Measurements from ENCODE around the gene HMOX1.
A peak's percentile ranks its signal among the peaks of the same experiment; 100 is the strongest.
"Not testable (repeated sequence)": the region's sequence is repeated elsewhere in the genome, so short reads cannot be mapped to it uniquely, and the experiment has no call there.

The HMOX1 gene

DNA sequence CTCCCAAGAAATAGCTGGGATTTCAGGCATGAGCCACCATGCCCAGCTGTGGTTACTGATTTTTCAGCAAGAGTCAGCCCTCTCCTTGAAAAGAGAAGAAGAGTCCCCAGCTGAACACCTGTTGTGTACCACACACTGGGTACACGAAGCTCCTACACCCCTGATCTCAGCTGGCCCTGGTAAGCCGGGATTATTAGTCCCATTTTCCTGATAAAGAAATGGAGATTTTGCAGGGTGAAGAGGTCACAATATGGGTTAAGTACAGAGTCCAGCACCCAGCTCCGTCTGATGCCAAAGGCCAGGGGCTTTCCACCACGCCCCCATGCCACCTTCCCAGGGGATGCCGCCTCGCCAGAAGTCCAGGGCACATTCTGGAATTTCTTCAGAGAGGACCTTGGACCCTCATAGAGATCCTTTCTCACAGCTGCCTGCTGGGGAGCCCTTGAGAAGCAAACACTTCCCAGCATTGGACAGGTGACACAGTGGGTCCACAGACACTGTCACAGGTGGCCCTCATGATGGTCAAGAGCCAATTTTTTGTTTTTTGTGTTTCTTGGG lies 19.8 kb upstream of the HMOX1 start:
- DNase-seq (ENCODE audit: low read depth): no peak
- TF ChIP-seq, protein P1, sequence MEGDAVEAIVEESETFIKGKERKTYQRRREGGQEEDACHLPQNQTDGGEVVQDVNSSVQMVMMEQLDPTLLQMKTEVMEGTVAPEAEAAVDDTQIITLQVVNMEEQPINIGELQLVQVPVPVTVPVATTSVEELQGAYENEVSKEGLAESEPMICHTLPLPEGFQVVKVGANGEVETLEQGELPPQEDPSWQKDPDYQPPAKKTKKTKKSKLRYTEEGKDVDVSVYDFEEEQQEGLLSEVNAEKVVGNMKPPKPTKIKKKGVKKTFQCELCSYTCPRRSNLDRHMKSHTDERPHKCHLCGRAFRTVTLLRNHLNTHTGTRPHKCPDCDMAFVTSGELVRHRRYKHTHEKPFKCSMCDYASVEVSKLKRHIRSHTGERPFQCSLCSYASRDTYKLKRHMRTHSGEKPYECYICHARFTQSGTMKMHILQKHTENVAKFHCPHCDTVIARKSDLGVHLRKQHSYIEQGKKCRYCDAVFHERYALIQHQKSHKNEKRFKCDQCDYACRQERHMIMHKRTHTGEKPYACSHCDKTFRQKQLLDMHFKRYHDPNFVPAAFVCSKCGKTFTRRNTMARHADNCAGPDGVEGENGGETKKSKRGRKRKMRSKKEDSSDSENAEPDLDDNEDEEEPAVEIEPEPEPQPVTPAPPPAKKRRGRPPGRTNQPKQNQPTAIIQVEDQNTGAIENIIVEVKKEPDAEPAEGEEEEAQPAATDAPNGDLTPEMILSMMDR (IDR thresholded peaks at IDR 0.05; ENCODE audit: low read depth, low read length, missing control alignments): no peak
- H3K4me3 ChIP-seq (ENCODE audit: low read depth, low read length): no peak overlapping the region

DNA sequence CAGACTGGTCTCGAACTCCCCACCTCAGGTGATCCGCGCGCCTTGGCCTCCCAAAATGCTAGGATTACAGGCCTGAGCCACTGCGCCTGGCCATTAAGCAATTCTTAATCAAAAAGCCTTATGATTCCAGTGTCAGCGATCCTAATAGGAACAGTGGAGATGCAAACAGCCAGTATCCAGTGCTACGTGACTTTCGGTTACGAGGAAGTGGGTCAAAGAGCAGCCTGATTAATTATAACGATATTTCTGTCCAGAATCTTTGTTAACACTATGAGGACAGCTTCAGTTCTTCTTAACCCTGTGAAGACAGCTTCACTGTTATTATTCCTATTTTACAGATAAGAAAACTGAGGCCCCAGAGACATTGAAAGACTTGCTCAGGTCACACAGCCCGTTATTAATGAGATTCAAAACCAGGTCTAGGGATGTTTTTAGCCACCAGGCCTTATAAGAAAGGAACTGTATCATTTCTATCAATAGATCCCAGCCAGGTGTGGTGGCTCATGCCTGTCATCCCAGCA lies 17.3 kb upstream of the HMOX1 start:
- H3K4me3 ChIP-seq (ENCODE audit: low read depth, low read length): no peak overlapping the region
- TF ChIP-seq, protein P1 (IDR thresholded peaks at IDR 0.05; ENCODE audit: low read depth, low read length, missing control alignments): no peak
- no peak for DNase-seq (ENCODE audit: low read depth)

DNA sequence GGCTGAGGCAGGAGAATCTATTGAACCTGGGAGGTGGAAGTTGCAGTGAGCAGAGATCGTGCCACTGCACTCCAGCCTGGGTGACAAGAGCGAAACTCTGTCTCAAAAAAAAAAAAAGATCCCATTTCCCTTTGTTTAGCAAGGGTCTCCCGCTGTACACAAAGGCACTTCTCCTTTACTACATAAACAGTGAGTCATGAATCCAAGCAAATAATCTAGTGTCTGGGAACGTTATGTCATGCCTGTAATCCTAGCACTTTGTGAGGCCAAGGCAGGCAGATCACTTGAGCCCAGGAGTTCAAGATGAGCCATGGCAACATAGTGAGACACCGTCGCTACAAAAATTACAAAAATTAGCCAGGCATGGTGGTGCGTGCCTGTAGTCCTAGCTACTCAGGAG lies 16.7 kb upstream of the HMOX1 start:
- not testable (repeated sequence) for H3K4me3 ChIP-seq (ENCODE audit: low read depth, low read length); DNase-seq (ENCODE audit: low read depth)

DNA sequence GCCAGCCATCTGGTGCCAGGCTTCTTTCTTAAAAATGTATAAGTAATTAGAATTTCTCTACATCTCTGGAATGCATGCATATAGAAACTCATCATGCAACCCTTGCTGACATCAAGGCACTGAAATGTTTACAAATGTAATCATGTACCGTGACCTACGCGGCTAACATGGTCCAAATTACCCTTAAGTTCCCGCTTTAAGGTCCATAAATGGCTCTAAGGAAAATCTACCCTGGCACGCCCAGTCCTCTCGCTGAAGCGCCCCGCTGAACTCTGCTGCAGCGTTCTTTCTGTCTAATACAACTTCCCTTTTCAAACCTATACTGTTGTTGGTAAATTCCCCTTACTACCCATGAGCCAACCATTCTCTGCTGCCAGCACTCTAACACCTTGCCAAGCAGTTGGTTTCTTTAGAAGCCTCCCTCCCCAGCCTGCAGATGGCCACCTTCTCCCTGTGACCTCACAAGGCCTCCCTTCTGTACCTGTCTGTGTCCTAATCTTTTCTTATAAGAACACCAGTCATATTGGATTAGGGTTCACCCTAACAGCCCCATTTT lies 13.5 kb upstream of the HMOX1 start:
- no peak for DNase-seq (ENCODE audit: low read depth)
- TF ChIP-seq, protein P1 (IDR thresholded peaks at IDR 0.05; ENCODE audit: low read depth, low read length, missing control alignments): peak; percentile 13
- no peak overlapping the region for H3K4me3 ChIP-seq (ENCODE audit: low read depth, low read length)

DNA sequence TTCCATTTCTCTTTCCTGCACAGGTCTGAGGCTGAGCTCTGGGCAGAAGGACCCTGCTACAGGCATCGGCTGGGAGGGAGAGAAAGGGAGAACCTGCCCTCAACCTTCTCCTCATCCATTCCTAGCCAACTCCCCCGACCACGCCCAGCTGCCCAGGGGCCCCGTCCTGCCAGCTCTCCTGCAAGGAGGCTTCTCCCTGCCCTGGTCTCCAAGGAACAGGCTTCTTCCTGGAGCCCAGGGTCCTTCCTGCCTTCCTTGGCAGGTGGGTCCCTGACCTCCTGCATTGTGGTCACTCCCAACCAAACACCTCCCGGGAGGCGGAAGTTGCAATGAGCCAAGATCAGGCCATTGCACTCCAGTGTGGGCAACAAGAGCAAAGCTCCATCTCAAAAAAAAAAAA lies 12.5 kb upstream of the HMOX1 start:
- TF ChIP-seq, protein P1 (IDR thresholded peaks at IDR 0.05; ENCODE audit: low read depth, low read length, missing control alignments): no peak
- DNase-seq (ENCODE audit: low read depth): no peak
- H3K4me3 ChIP-seq (ENCODE audit: low read depth, low read length): no peak overlapping the region

DNA sequence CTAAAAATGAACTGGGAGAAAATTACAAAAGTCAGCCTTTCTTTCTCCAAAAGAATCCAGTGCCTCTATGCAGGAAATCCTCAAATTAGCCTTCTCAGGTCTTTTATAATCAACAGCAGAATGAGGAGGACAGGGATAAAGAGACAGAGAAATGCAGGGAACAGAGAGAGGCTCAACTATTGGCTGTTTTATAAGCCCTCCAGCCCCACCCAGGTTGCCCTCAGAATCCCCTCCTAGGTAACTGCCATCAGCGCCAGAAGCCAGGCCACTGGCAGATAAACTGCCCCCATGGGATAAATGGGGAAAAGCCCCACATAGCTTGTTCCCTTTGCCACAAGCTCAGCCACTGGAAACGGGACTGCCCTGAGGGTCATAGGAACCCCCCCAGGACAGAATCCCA lies 10.9 kb upstream of the HMOX1 start:
- DNase-seq (ENCODE audit: low read depth): no peak
- H3K4me3 ChIP-seq (ENCODE audit: low read depth, low read length): no peak overlapping the region
- TF ChIP-seq, protein P1 (IDR thresholded peaks at IDR 0.05; ENCODE audit: low read depth, low read length, missing control alignments): no peak

DNA sequence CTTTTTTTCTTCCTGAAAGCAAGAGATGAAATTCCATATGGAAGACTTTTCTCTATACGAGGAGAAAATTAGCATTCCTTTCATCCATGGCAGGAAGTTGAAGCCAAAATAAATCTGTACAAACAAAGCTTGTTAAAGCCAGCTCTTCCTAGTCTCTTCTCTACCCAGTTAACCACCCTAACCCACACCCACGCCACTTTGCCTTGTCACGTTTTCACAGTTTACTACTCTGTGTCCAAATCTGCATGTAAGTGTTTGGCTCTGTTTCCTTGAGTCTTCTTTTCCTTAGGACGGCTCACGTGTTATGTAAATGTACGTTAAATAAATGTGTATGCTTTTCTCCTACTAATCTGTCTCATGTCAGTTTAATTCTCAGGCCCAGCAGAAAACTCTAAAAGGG lies 7.1 kb upstream of the HMOX1 start:
- TF ChIP-seq, protein P1 (IDR thresholded peaks at IDR 0.05; ENCODE audit: low read depth, low read length, missing control alignments): no peak
- no peak overlapping the region for H3K4me3 ChIP-seq (ENCODE audit: low read depth, low read length)
- DNase-seq (ENCODE audit: low read depth): no peak

Measured in GM12864 (cell line).